ENCODE data around the gene ZRSR2. TPM values are rescaled to one million over a fixed set of nuclear protein-coding genes. Genes with fewer than 3 reads are reported as not detected.

ZRSR2 gene
- total RNA-seq, 6 experiments from 2014 or later = 0.81 to 3.6 (median 3.2) TPM

GRCh38 chrX:15864629-15865028, 74.3 kb downstream of the ZRSR2 start:
- Histone ChIP-seq H3K36me3 (no peaks in the 10 kb centered on the region), H3K27me3 (no peaks in the 10 kb centered on the region), H3K9me3 (no peaks in the 10 kb centered on the region), H3K4me1 (no peaks in the 10 kb centered on the region), H3K27ac (no peak overlapping the region), H3K4me3 (no peak overlapping the region)
- no peak for ATAC-seq
- TF ChIP-seq CTCF (IDR thresholded peaks at IDR 0.05) (no peak), POLR2A (IDR thresholded peaks at IDR 0.05) (no peak)
- no peak for DNase-seq
- intact Hi-C loops (cut with DNase I) = no loop called here

GRCh38 chrX:15866147-15866546, 75.9 kb downstream of the ZRSR2 start:
- intact Hi-C loops (cut with DNase I) = no loop called here
- no peaks in the 10 kb centered on the region for H3K27me3 ChIP-seq
- H3K4me1 ChIP-seq = no peaks in the 10 kb centered on the region
- no peak for TF ChIP-seq CTCF (IDR thresholded peaks at IDR 0.05)
- TF ChIP-seq POLR2A (IDR thresholded peaks at IDR 0.05) = no peak
- H3K9me3 ChIP-seq = no peaks in the 10 kb centered on the region
- no peak for DNase-seq
- 59% methylated on average over 3 of the region's 3 CpGs for whole genome bisulfite sequencing (ENCODE audit: insufficient coverage, low coverage, low lambda C conversion rate, missing lambda C conversion rate)
- no peak overlapping the region for H3K4me3 ChIP-seq
- no peaks in the 10 kb centered on the region for H3K36me3 ChIP-seq
- H3K27ac ChIP-seq = no peak overlapping the region
- ATAC-seq = no peak

- no peak overlapping the region for H3K27ac ChIP-seq
- WGBS (ENCODE audit: insufficient coverage, low coverage, low lambda C conversion rate, missing lambda C conversion rate) = 86% methylated on average over 4 of the region's 4 CpGs
Observed at GRCh38 chrX:15869695-15870094, 79.4 kb downstream of the ZRSR2 start.

GRCh38 chrX:15870310-15870709, 80.0 kb downstream of the ZRSR2 start:
- intact Hi-C loops (cut with DNase I) = no loop called here
- Histone ChIP-seq H3K27me3 (no peaks in the 10 kb centered on the region), H3K4me1 (no peaks in the 10 kb centered on the region), H3K9me3 (no peaks in the 10 kb centered on the region), H3K4me3 (no peak overlapping the region), H3K36me3 (no peaks in the 10 kb centered on the region), H3K27ac (no peak overlapping the region)
- ATAC-seq (no peak), DNase-seq (no peak)
- TF ChIP-seq CTCF (IDR thresholded peaks at IDR 0.05) (no peak), POLR2A (IDR thresholded peaks at IDR 0.05) (no peak)
- WGBS (ENCODE audit: insufficient coverage, low coverage, low lambda C conversion rate, missing lambda C conversion rate) = 34% methylated on average over 4 of the region's 4 CpGs

More at GRCh38 chrX:15869695-15870094, 79.4 kb downstream of the ZRSR2 start:
- Histone ChIP-seq H3K9me3 (no peaks in the 10 kb centered on the region), H3K27me3 (no peaks in the 10 kb centered on the region), H3K4me1 (no peaks in the 10 kb centered on the region), H3K36me3 (no peaks in the 10 kb centered on the region), H3K4me3 (no peak overlapping the region)
- ATAC-seq (no peak), DNase-seq (no peak)
- TF ChIP-seq CTCF (IDR thresholded peaks at IDR 0.05) (no peak), POLR2A (IDR thresholded peaks at IDR 0.05) (no peak)
- intact Hi-C loops (cut with DNase I) = no loop called here

Other genes with a start within 250 kb of the ZRSR2 start
- 1 to 10 TPM in 4 of 6 experiments, under 1 TPM in 2; 0.92 to 8.7 (median 1.4) TPM for gene ACE2, start 189.5 kb upstream of the ZRSR2 start, total RNA-seq
- gene CLTRN, start 125.7 kb upstream of the ZRSR2 start, total RNA-seq = 10 to 100 TPM in 5 of 6 experiments, 1 to 10 TPM in 1; 8.8 to 14.0 (median 10.2) TPM
- gene CA5B, start 52.2 kb upstream of the ZRSR2 start, total RNA-seq = 1 to 10 TPM; 1.5 to 4.3 (median 2.8) TPM
- 10 to 100 TPM in 3 of 6 experiments, 1 to 10 TPM in 3; 4.0 to 12.3 (median 9.6) TPM for gene AP1S2, start 64.3 kb downstream of the ZRSR2 start, total RNA-seq